GM23338 (cell line): ENCODE results near the gene LIX1L. TPM values are rescaled to one million over a fixed set of nuclear protein-coding genes. Genes with fewer than 3 reads are reported as not detected.

Experiments used
- ATAC-seq: fragments of 200-7000 bp; cut with Tn5 transposase; 3 replicates; pipeline ENCODE4 v1.9.1; 2020
- DNase-seq: peaks from one replicate; pipeline ENCODE4 v3.0.0-alpha.2; 2015; ENCODE audit warnings: low spot score
- H2AFZ ChIP-seq: fragments of 200-600 bp; sonication (generic); 2 replicates; pipeline ENCODE4 v1.8.0; 2016; ENCODE audit warnings: antibody characterized with exemption, mild to moderate bottlenecking, moderate library complexity
- H3F3A ChIP-seq: fragments of 200-600 bp; sonication (generic); replicated peaks from 2 replicates; pipeline ENCODE4 v1.8.0; 2017; ENCODE audit warnings: antibody characterized with exemption, mixed run types, low read depth
- H3K27ac ChIP-seq: fragments of 200-600 bp; sonication (generic); 2 replicates; pipeline ENCODE4 v1.6.1; 2016; ENCODE audit warnings: low read depth
- H3K27me3 ChIP-seq: fragments of 200-600 bp; sonication (generic); 2 replicates; pipeline ENCODE4 v1.8.0; 2016; ENCODE audit warnings: mild to moderate bottlenecking, mixed run types, moderate library complexity; ENCODE audit not compliant: insufficient read depth
- H3K36me3 ChIP-seq: fragments of 200-600 bp; sonication (generic); 2 replicates; pipeline ENCODE4 v1.8.0; 2016; ENCODE audit warnings: mild to moderate bottlenecking; ENCODE audit not compliant: insufficient read depth
- H3K4me1 ChIP-seq: fragments of 200-600 bp; sonication (generic); 2 replicates; pipeline ENCODE4 v1.8.0; 2016; ENCODE audit warnings: mild to moderate bottlenecking, moderate library complexity; ENCODE audit not compliant: insufficient read depth
- H3K4me2 ChIP-seq: fragments of 200-600 bp; sonication (generic); 2 replicates; pipeline ENCODE4 v1.7.1; 2017; ENCODE audit warnings: mixed run types
- H3K4me3 ChIP-seq: fragments of 200-600 bp; sonication (generic); 2 replicates; pipeline ENCODE4 v1.6.1; 2016; ENCODE audit warnings: mixed run types
- H3K79me2 ChIP-seq: fragments of 200-600 bp; sonication (generic); replicated peaks from 2 replicates; pipeline ENCODE4 v1.8.0; 2017; ENCODE audit warnings: mild to moderate bottlenecking; ENCODE audit not compliant: insufficient read depth
- H3K9me2 ChIP-seq: fragments of 200-600 bp; sonication (generic); 2 replicates; pipeline ENCODE4 v1.8.0; 2017; ENCODE audit not compliant: insufficient read depth
- H4K20me1 ChIP-seq: fragments of 200-600 bp; sonication (generic); replicated peaks from 2 replicates; pipeline ENCODE4 v1.8.0; 2017; ENCODE audit warnings: mild to moderate bottlenecking; ENCODE audit not compliant: insufficient read depth
- H3K27ac Mint-ChIP-seq: 2 replicates; pipeline ENCODE4 v1.8.0; 2020; ENCODE audit warnings: inconsistent platforms, mild to moderate bottlenecking, moderate library complexity, mixed read lengths
- H3K27me3 Mint-ChIP-seq: 3 replicates; pipeline ENCODE4 v1.8.0; 2022; ENCODE audit warnings: low read depth, mild to moderate bottlenecking, moderate library complexity, mixed read lengths, inconsistent platforms; ENCODE audit not compliant: insufficient read depth, poor library complexity
- H3K36me3 Mint-ChIP-seq: 3 replicates; pipeline ENCODE4 v1.8.0; 2021; ENCODE audit warnings: low read depth, mild to moderate bottlenecking, inconsistent platforms, moderate library complexity, mixed read lengths
- H3K4me1 Mint-ChIP-seq: 3 replicates; pipeline ENCODE4 v1.8.0; 2020; ENCODE audit warnings: mild to moderate bottlenecking, inconsistent platforms, mixed read lengths
- H3K4me3 Mint-ChIP-seq: 3 replicates; pipeline ENCODE4 v1.8.0; 2021; ENCODE audit warnings: moderate library complexity, mild to moderate bottlenecking, inconsistent platforms, mixed read lengths
- H3K9me3 Mint-ChIP-seq: 3 replicates; pipeline ENCODE4 v1.8.0; 2020; ENCODE audit warnings: moderate library complexity, mild to moderate bottlenecking, inconsistent platforms, mixed read lengths
- CREB1 ChIP-seq: fragments of 250-450 bp; sonication (Bioruptor Pico); IDR thresholded peaks from 2 replicates; pipeline ENCODE4 v1.5.0; 2020; ENCODE audit warnings: low read depth, mild to moderate bottlenecking, moderate library complexity
- EZH2phosphoT487 ChIP-seq: fragments of 200-600 bp; sonication (generic); IDR thresholded peaks from one replicate; pipeline ENCODE4 v1.8.1; 2018; ENCODE audit warnings: antibody characterized with exemption; ENCODE audit not compliant: unreplicated experiment
- JUNB ChIP-seq: IDR thresholded peaks from one replicate; pipeline ENCODE4 v1.6.1; 2016; ENCODE audit warnings: antibody characterized with exemption; ENCODE audit not compliant: unreplicated experiment
- NANOG ChIP-seq: IDR thresholded peaks from 2 replicates; pipeline ENCODE4 v1.6.1; 2016; ENCODE audit warnings: antibody characterized with exemption, borderline replicate concordance
- POLR2AphosphoS5 ChIP-seq: IDR thresholded peaks from 2 replicates; pipeline ENCODE4 v1.6.1; 2016; ENCODE audit warnings: antibody characterized with exemption, low read depth
- STAT1 ChIP-seq: IDR thresholded peaks from one replicate; pipeline ENCODE4 v1.6.1; 2016; ENCODE audit warnings: antibody characterized with exemption; ENCODE audit not compliant: unreplicated experiment
- ZNF114 ChIP-seq: fragments of 250-450 bp; sonication (Bioruptor Pico); IDR thresholded peaks from 2 replicates; pipeline ENCODE4 v1.5.0; 2020; ENCODE audit warnings: mild to moderate bottlenecking, moderate library complexity
- ZNF331 ChIP-seq: fragments of 250-450 bp; sonication (Bioruptor Pico); IDR thresholded peaks from 2 replicates; pipeline ENCODE4 v1.5.0; 2020; ENCODE audit warnings: low read depth, mild to moderate bottlenecking, moderate library complexity
- polyA plus RNA-seq: library from polyadenylated mRNA; unstranded; fragments of >200 nt; fragmentation: Nextera tagmentation; extraction: Ambion mirVana; gene quantifications from 2 replicates; pipeline ENCODE4 v1.2.1, GENCODE V29; 2016
- total RNA-seq: library from RNA; depleted of rRNA; stranded (reverse); fragments of >200 nt; shearing (Covaris generic); gene quantifications from 2 replicates; pipeline ENCODE4 v1.2.3, GENCODE V29; 2014
- TF ChIP-seq, protein P1 (sequence below): fragments of 250-450 bp; sonication (Bioruptor Pico); IDR thresholded peaks from 2 replicates; pipeline ENCODE4 v1.5.0; 2020; ENCODE audit warnings: mild to moderate bottlenecking, moderate library complexity
- TF ChIP-seq, protein P2 (sequence below): IDR thresholded peaks from 2 replicates; pipeline ENCODE4 v1.6.1; 2016; ENCODE audit warnings: antibody characterized with exemption
- TF ChIP-seq, protein P3 (sequence below), 2 experiments: fragments of 200-600 bp in 1 of 2; sonication (generic) in 1 of 2; conservative IDR thresholded peaks; 2 replicates each; pipeline versions ENCODE4 v1.5.1 to v1.6.1; 2016 to 2017; ENCODE audit warnings: antibody characterized with exemption in 2 of 2, low read depth in 2 of 2, mild to moderate bottlenecking in 2 of 2, moderate library complexity in 1 of 2

LIX1L gene
- total and polyA plus RNA-seq, 2 experiments from 2014 or later = 0.76 to 2.6 TPM

DNA sequence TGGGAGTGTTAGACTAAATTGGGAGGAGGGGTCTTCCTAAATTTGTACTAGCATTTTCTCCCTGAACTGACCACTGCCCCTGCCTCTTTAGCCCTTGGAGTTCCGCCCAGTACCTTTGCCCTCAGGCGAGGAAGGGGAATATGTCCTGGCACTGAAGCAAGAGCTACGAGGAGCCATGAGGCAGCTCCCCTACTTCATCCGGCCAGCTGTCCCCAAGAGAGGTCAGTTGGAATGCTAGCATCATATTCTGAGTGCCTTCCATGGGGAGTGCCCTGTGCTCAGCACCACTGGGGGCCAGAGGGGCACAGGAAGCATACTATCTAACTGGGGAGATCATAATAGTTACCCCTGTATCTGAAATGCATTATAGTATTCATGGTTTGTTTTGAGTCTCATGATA lies 17.4 kb upstream of the LIX1L start:
- H4K20me1 ChIP-seq = no peaks in the 10 kb centered on the region
- no peaks in the 10 kb centered on the region for H3K36me3 Mint-ChIP-seq
- H3K79me2 ChIP-seq = no peaks in the 10 kb centered on the region
- TF ChIP-seq ZNF331 (CRISPR knock-in tag) (no peak), JUNB (no peak), CREB1 (CRISPR knock-in tag) (no peak), NANOG (no peak), EZH2phosphoT487 (no peak)
- TF ChIP-seq, protein P1, sequence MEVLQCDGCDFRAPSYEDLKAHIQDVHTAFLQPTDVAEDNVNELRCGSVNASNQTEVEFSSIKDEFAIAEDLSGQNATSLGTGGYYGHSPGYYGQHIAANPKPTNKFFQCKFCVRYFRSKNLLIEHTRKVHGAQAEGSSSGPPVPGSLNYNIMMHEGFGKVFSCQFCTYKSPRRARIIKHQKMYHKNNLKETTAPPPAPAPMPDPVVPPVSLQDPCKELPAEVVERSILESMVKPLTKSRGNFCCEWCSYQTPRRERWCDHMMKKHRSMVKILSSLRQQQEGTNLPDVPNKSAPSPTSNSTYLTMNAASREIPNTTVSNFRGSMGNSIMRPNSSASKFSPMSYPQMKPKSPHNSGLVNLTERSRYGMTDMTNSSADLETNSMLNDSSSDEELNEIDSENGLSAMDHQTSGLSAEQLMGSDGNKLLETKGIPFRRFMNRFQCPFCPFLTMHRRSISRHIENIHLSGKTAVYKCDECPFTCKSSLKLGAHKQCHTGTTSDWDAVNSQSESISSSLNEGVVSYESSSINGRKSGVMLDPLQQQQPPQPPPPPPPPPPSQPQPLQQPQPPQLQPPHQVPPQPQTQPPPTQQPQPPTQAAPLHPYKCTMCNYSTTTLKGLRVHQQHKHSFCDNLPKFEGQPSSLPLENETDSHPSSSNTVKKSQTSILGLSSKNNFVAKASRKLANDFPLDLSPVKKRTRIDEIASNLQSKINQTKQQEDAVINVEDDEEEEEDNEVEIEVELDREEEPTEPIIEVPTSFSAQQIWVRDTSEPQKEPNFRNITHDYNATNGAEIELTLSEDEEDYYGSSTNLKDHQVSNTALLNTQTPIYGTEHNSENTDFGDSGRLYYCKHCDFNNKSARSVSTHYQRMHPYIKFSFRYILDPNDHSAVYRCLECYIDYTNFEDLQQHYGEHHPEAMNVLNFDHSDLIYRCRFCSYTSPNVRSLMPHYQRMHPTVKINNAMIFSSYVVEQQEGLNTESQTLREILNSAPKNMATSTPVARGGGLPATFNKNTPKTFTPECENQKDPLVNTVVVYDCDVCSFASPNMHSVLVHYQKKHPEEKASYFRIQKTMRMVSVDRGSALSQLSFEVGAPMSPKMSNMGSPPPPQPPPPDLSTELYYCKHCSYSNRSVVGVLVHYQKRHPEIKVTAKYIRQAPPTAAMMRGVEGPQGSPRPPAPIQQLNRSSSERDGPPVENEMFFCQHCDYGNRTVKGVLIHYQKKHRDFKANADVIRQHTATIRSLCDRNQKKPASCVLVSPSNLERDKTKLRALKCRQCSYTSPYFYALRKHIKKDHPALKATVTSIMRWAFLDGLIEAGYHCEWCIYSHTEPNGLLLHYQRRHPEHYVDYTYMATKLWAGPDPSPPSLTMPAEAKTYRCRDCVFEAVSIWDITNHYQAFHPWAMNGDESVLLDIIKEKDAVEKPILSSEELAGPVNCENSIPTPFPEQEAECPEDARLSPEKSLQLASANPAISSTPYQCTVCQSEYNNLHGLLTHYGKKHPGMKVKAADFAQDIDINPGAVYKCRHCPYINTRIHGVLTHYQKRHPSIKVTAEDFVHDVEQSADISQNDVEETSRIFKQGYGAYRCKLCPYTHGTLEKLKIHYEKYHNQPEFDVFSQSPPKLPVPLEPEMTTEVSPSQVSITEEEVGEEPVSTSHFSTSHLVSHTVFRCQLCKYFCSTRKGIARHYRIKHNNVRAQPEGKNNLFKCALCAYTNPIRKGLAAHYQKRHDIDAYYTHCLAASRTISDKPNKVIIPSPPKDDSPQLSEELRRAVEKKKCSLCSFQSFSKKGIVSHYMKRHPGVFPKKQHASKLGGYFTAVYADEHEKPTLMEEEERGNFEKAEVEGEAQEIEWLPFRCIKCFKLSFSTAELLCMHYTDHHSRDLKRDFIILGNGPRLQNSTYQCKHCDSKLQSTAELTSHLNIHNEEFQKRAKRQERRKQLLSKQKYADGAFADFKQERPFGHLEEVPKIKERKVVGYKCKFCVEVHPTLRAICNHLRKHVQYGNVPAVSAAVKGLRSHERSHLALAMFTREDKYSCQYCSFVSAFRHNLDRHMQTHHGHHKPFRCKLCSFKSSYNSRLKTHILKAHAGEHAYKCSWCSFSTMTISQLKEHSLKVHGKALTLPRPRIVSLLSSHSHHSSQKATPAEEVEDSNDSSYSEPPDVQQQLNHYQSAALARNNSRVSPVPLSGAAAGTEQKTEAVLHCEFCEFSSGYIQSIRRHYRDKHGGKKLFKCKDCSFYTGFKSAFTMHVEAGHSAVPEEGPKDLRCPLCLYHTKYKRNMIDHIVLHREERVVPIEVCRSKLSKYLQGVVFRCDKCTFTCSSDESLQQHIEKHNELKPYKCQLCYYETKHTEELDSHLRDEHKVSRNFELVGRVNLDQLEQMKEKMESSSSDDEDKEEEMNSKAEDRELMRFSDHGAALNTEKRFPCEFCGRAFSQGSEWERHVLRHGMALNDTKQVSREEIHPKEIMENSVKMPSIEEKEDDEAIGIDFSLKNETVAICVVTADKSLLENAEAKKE (CRISPR knock-in tag) = no peak
- no peaks in the 10 kb centered on the region for H3K9me3 Mint-ChIP-seq
- H3K36me3 ChIP-seq = no peaks in the 10 kb centered on the region
- H3K4me1 Mint-ChIP-seq = no peaks in the 10 kb centered on the region; the same call in 2 of the 3 replicates
- no peak for ATAC-seq
- H3K27ac ChIP-seq = no peak overlapping the region
- H3K4me1 ChIP-seq = peaks cover 17% of the 10 kb centered on the region
- no peaks in the 10 kb centered on the region for H3K27me3 ChIP-seq
- H3K27ac Mint-ChIP-seq = peak overlapping the region; percentile 49
- peaks cover 2% of the 10 kb centered on the region for H3K27me3 Mint-ChIP-seq
- H3F3A ChIP-seq = no peaks in the 10 kb centered on the region
- H2AFZ ChIP-seq = no peak overlapping the region
- H3K4me2 ChIP-seq = no peak overlapping the region
- H3K4me3 ChIP-seq = no peak overlapping the region
- no peak for DNase-seq
- no peak overlapping the region for H3K4me3 Mint-ChIP-seq
- no peaks in the 10 kb centered on the region for H3K9me2 ChIP-seq

DNA sequence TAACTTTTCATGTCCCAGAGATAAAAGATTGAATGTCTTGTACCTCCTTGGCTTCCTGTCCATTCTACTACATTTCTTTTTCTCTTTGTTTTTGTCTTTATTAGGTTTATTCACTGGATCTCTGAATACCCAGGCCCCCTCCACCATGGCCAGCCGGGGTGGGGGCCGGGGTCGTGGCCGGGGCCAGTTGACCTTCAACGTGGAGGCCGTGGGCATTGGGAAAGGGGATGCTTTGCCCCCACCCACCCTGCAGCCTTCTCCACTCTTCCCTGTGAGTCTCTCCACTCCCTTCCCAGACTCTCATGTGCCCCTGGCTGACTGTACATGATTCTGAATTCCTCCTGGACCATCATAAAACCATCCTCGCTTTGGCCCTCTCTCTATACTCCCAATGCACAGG lies 16.9 kb upstream of the LIX1L start:
- no peaks in the 10 kb centered on the region for H3K9me2 ChIP-seq
- DNase-seq (no peak), ATAC-seq (no peak)
- H3K27ac ChIP-seq = no peak overlapping the region
- Mint-ChIP-seq H3K27me3 (peaks cover 2% of the 10 kb centered on the region), H3K27ac (no peak overlapping the region), H3K4me3 (no peak overlapping the region), H3K36me3 (no peaks in the 10 kb centered on the region), H3K9me3 (no peaks in the 10 kb centered on the region), H3K4me1 (no peaks in the 10 kb centered on the region; the same call in 2 of the 3 replicates)
- H4K20me1 ChIP-seq = no peaks in the 10 kb centered on the region
- no peaks in the 10 kb centered on the region for H3K79me2 ChIP-seq
- peaks cover 12% of the 10 kb centered on the region for H3K4me1 ChIP-seq
- no peaks in the 10 kb centered on the region for H3K36me3 ChIP-seq
- H3K4me3 ChIP-seq = no peak overlapping the region
- no peaks in the 10 kb centered on the region for H3K27me3 ChIP-seq
- no peak overlapping the region for H2AFZ ChIP-seq
- no peaks in the 10 kb centered on the region for H3F3A ChIP-seq
- H3K4me2 ChIP-seq = no peak overlapping the region
- TF ChIP-seq, protein P2, sequence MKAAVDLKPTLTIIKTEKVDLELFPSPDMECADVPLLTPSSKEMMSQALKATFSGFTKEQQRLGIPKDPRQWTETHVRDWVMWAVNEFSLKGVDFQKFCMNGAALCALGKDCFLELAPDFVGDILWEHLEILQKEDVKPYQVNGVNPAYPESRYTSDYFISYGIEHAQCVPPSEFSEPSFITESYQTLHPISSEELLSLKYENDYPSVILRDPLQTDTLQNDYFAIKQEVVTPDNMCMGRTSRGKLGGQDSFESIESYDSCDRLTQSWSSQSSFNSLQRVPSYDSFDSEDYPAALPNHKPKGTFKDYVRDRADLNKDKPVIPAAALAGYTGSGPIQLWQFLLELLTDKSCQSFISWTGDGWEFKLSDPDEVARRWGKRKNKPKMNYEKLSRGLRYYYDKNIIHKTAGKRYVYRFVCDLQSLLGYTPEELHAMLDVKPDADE = no peak
- no peak for TF ChIP-seq ZNF114
- TF ChIP-seq NANOG = no peak
- no peak for TF ChIP-seq CREB1 (CRISPR knock-in tag)
- TF ChIP-seq ZNF331 (CRISPR knock-in tag) = no peak
- no peak for TF ChIP-seq JUNB
- TF ChIP-seq STAT1 = no peak
- TF ChIP-seq, protein P3, sequence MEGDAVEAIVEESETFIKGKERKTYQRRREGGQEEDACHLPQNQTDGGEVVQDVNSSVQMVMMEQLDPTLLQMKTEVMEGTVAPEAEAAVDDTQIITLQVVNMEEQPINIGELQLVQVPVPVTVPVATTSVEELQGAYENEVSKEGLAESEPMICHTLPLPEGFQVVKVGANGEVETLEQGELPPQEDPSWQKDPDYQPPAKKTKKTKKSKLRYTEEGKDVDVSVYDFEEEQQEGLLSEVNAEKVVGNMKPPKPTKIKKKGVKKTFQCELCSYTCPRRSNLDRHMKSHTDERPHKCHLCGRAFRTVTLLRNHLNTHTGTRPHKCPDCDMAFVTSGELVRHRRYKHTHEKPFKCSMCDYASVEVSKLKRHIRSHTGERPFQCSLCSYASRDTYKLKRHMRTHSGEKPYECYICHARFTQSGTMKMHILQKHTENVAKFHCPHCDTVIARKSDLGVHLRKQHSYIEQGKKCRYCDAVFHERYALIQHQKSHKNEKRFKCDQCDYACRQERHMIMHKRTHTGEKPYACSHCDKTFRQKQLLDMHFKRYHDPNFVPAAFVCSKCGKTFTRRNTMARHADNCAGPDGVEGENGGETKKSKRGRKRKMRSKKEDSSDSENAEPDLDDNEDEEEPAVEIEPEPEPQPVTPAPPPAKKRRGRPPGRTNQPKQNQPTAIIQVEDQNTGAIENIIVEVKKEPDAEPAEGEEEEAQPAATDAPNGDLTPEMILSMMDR (conservative IDR thresholded peaks at IDR 0.05; ENCODE audit: low read depth in 2 of 2) = no peak
- no peak for TF ChIP-seq POLR2AphosphoS5
